GM12873 (cell line): ENCODE measurements around the gene ASTL.

Experiments
- CTCF ChIP-seq: IDR thresholded peaks from 2 replicates; pipeline ENCODE4 v1.5.1; 2012; ENCODE audit warnings: low read depth, mild to moderate bottlenecking, moderate library complexity, low read length, control low read depth; ENCODE audit not compliant: insufficient read depth; ENCODE audit errors: missing control alignments

Gene ASTL

GRCh38 chr2:96143231-96143847, 5.0 kb upstream of the ASTL start:
- no peak for TF ChIP-seq CTCF

- TF ChIP-seq CTCF = peak; percentile 81
Measured at GRCh38 chr2:96142217-96143113, 4.2 kb upstream of the ASTL start.

GRCh38 chr2:96140941-96141623, 2.8 kb upstream of the ASTL start:
- no peak for TF ChIP-seq CTCF

- TF ChIP-seq CTCF = peak; percentile 22
Measured at GRCh38 chr2:96139181-96139758, 968 bp upstream of the ASTL start.

GRCh38 chr2:96137321-96138178, 752 bp downstream of the ASTL start:
- TF ChIP-seq CTCF = no peak

- no peak for TF ChIP-seq CTCF
Measured at GRCh38 chr2:96136129-96136720, 2.1 kb downstream of the ASTL start.
